HepG2 (cell line): ENCODE results near the gene STX5. TPM values are rescaled to one million over a fixed set of nuclear protein-coding genes. Genes with fewer than 3 reads are reported as not detected.
A peak's percentile ranks its signal among the peaks of the same experiment; 100 is the strongest.

Experiments used
- FOSL2 ChIP-seq: sonication (generic); formaldehyde crosslinking; IDR thresholded peaks from 2 replicates; pipeline ENCODE4 v1.4.0; 2020; ENCODE audit warnings: missing genetic modification reagents
- HCFC1 ChIP-seq: fragments of 150-350 bp; IDR thresholded peaks from 2 replicates; pipeline ENCODE4 v1.6.1; 2014; ENCODE audit warnings: low read depth, low read length
- KLF15 ChIP-seq: sonication (generic); formaldehyde crosslinking; IDR thresholded peaks from 2 replicates; pipeline ENCODE4 v1.8.1; 2023; ENCODE audit warnings: borderline replicate concordance, mild to moderate bottlenecking, inconsistent platforms, missing genetic modification reagents, mixed read lengths
- PHF5A ChIP-seq: IDR thresholded peaks from one replicate; pipeline ENCODE4 v1.6.1; 2018; ENCODE audit warnings: low read depth, missing genetic modification reagents; ENCODE audit not compliant: unreplicated experiment
- RBAK ChIP-seq: sonication (generic); formaldehyde crosslinking; IDR thresholded peaks from 2 replicates; pipeline ENCODE4 v1.5.1; 2020; ENCODE audit warnings: mild to moderate bottlenecking, missing genetic modification reagents
- SAP130 ChIP-seq: IDR thresholded peaks from 2 replicates; pipeline ENCODE4 v1.6.1; 2016; ENCODE audit warnings: low read depth
- SP5 ChIP-seq: IDR thresholded peaks from 2 replicates; pipeline ENCODE4 v1.6.1; 2016; ENCODE audit warnings: low read depth, borderline replicate concordance
- THYN1 ChIP-seq: sonication (generic); formaldehyde crosslinking; IDR thresholded peaks from 2 replicates; pipeline ENCODE4 v1.8.1; 2023; ENCODE audit warnings: low read depth, mild to moderate bottlenecking, moderate library complexity, missing genetic modification reagents, borderline replicate concordance
- ZNF3 ChIP-seq: IDR thresholded peaks from 2 replicates; pipeline ENCODE4 v1.7.0; 2017; ENCODE audit warnings: inconsistent platforms
- ZNF317 ChIP-seq: sonication (generic); formaldehyde crosslinking; IDR thresholded peaks from 2 replicates; pipeline ENCODE4 v1.5.0; 2020; ENCODE audit warnings: mild to moderate bottlenecking, missing genetic modification reagents
- ZNF326 ChIP-seq: sonication (generic); formaldehyde crosslinking; IDR thresholded peaks from 2 replicates; pipeline ENCODE4 v1.4.0; 2020; ENCODE audit warnings: missing genetic modification reagents, borderline replicate concordance
- ZNF510 ChIP-seq: sonication (generic); formaldehyde crosslinking; IDR thresholded peaks from 2 replicates; pipeline ENCODE4 v1.4.0; 2020; ENCODE audit warnings: low read depth, mild to moderate bottlenecking, missing genetic modification reagents
- ZNF567 ChIP-seq: sonication (generic); formaldehyde crosslinking; IDR thresholded peaks from 2 replicates; pipeline ENCODE4 v1.8.1; 2023; ENCODE audit warnings: mild to moderate bottlenecking, missing genetic modification reagents, borderline replicate concordance
- ZNF605 ChIP-seq: sonication (generic); formaldehyde crosslinking; IDR thresholded peaks from 2 replicates; pipeline ENCODE4 v1.8.0; 2022; ENCODE audit warnings: mild to moderate bottlenecking, missing genetic modification reagents
- ZSCAN20 ChIP-seq: sonication (generic); formaldehyde crosslinking; IDR thresholded peaks from 2 replicates; pipeline ENCODE4 v1.4.0; 2020; ENCODE audit warnings: missing genetic modification reagents, mild to moderate bottlenecking, borderline replicate concordance
- polyA plus RNA-seq, 8 experiments: library from polyadenylated mRNA; depleted of rRNA in 3 of 8; stranded (reverse) in 7 of 8; unstranded in 1 of 8; fragments of >200 nt; fragmentation: Illumina TruSeq in 4 of 8; extraction: Trizol in 4 of 8; gene quantifications; 2 replicates each; pipeline versions ENCODE4 v1.2.1 to v1.2.3, GENCODE V29; 2011 to 2016; ENCODE audit warnings: low read depth in 4 of 8, missing spikeins in 1 of 8, mixed read lengths in 1 of 8; ENCODE audit not compliant: insufficient read depth in 1 of 8
- total RNA-seq, 5 experiments: library from RNA; depleted of rRNA; stranded (reverse); fragments of >200 nt; fragmentation: Illumina TruSeq; extraction: Trizol; gene quantifications; 2 replicates each; pipeline ENCODE4 v1.2.3, GENCODE V29; 2016; ENCODE audit warnings: low read depth in 1 of 5
- TF ChIP-seq, protein P1 (sequence below): sonication (generic); formaldehyde crosslinking; IDR thresholded peaks from one replicate; pipeline ENCODE4 v1.5.1; 2020; ENCODE audit warnings: mild to moderate bottlenecking, missing genetic modification reagents; ENCODE audit errors: not compliant biosample characterization
- TF ChIP-seq, protein P2 (sequence below): sonication (generic); formaldehyde crosslinking; IDR thresholded peaks from 2 replicates; pipeline ENCODE4 v1.8.0; 2022; ENCODE audit warnings: low read depth, missing genetic modification reagents
- TF ChIP-seq, protein P3 (sequence below): IDR thresholded peaks from 2 replicates; pipeline ENCODE4 v1.4.0; 2020; ENCODE audit warnings: mild to moderate bottlenecking, missing genetic modification reagents

STX5 gene
- total and polyA plus RNA-seq, 2 of the 13 experiments (the other 11 are each of a cell fraction or from before 2014, with no cell fraction given), result 26.9 to 30.0 TPM

DNA sequence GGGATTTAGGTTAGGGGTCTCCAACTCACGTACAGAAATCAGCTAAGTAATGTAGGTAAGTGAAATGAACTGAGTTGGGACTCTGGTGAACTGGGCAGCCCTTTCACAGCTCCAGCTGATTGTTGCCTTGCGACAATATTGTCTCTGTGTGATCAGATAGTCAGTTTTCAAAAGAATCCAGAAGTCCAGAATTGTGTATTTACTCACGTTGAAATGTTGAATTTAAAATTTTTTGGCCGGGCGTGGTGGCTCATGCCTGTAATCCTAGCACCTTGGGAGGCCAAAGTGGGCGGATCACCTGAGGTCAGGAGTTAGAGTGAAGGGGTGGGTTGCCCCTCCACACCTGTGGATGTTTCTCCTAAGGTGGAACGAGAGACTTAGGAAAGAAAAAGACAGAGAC lies 26.4 kb upstream of the STX5 start (continued):
- TF ChIP-seq, protein P1, sequence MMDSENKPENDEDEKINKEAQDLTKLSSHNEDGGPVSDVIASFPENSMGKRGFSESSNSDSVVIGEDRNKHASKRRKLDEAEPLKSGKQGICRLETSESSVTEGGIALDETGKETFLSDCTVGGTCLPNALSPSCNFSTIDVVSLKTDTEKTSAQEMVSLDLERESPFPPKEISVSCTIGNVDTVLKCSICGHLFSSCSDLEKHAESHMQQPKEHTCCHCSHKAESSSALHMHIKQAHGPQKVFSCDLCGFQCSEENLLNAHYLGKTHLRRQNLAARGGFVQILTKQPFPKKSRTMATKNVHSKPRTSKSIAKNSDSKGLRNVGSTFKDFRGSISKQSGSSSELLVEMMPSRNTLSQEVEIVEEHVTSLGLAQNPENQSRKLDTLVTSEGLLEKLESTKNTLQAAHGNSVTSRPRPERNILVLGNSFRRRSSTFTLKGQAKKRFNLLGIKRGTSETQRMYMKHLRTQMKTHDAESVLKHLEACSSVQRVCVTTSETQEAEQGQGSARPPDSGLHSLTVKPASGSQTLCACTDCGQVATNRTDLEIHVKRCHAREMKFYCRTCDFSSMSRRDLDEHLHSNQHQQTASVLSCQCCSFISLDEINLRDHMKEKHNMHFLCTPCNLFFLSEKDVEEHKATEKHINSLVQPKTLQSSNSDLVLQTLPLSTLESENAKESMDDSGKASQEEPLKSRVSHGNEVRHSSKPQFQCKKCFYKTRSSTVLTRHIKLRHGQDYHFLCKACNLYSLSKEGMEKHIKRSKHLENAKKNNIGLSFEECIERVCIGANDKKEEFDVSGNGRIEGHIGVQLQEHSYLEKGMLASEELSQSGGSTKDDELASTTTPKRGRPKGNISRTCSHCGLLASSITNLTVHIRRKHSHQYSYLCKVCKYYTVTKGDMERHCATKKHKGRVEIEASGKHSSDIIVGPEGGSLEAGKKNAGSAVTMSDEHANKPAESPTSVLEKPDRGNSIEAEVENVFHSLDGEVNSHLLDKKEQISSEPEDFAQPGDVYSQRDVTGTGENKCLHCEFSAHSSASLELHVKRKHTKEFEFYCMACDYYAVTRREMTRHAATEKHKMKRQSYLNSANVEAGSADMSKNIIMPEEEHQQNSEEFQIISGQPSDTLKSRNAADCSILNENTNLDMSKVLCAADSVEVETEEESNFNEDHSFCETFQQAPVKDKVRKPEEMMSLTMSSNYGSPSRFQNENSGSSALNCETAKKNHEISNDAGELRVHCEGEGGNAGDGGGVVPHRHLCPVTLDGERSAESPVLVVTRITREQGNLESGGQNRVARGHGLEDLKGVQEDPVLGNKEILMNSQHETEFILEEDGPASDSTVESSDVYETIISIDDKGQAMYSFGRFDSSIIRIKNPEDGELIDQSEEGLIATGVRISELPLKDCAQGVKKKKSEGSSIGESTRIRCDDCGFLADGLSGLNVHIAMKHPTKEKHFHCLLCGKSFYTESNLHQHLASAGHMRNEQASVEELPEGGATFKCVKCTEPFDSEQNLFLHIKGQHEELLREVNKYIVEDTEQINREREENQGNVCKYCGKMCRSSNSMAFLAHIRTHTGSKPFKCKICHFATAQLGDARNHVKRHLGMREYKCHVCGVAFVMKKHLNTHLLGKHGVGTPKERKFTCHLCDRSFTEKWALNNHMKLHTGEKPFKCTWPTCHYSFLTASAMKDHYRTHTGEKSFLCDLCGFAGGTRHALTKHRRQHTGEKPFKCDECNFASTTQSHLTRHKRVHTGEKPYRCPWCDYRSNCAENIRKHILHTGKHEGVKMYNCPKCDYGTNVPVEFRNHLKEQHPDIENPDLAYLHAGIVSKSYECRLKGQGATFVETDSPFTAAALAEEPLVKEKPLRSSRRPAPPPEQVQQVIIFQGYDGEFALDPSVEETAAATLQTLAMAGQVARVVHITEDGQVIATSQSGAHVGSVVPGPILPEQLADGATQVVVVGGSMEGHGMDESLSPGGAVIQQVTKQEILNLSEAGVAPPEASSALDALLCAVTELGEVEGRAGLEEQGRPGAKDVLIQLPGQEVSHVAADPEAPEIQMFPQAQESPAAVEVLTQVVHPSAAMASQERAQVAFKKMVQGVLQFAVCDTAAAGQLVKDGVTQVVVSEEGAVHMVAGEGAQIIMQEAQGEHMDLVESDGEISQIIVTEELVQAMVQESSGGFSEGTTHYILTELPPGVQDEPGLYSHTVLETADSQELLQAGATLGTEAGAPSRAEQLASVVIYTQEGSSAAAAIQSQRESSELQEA (CRISPR knock-in tag), result no peak
- TF ChIP-seq ZNF605 (CRISPR knock-in tag) (no peak), ZNF326 (CRISPR knock-in tag) (no peak), THYN1 (CRISPR knock-in tag) (no peak), ZNF3 (CRISPR knock-in tag) (peak; percentile 90), SAP130 (peak; percentile 36; the same call in 1 of the 2 replicates), ZNF567 (CRISPR knock-in tag) (no peak), PHF5A (no peak), HCFC1 (no peak), KLF15 (CRISPR knock-in tag) (no peak), RBAK (CRISPR knock-in tag) (no peak), ZNF510 (CRISPR knock-in tag) (no peak), ZNF317 (CRISPR knock-in tag) (no peak), FOSL2 (no peak), SP5 (CRISPR knock-in tag) (peak; percentile 39; the same call in 1 of the 2 replicates), ZSCAN20 (no peak)
- TF ChIP-seq, protein P2, sequence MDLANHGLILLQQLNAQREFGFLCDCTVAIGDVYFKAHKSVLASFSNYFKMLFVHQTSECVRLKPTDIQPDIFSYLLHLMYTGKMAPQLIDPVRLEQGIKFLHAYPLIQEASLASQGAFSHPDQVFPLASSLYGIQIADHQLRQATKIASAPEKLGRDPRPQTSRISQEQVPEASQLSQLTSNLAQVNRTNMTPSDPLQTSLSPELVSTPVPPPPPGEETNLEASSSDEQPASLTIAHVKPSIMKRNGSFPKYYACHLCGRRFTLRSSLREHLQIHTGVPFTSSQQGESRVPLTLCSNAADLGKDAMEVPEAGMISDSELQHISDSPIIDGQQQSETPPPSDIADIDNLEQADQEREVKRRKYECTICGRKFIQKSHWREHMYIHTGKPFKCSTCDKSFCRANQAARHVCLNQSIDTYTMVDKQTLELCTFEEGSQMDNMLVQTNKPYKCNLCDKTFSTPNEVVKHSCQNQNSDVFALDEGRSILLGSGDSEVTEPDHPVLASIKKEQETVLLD (CRISPR knock-in tag), result no peak
- TF ChIP-seq, protein P3, sequence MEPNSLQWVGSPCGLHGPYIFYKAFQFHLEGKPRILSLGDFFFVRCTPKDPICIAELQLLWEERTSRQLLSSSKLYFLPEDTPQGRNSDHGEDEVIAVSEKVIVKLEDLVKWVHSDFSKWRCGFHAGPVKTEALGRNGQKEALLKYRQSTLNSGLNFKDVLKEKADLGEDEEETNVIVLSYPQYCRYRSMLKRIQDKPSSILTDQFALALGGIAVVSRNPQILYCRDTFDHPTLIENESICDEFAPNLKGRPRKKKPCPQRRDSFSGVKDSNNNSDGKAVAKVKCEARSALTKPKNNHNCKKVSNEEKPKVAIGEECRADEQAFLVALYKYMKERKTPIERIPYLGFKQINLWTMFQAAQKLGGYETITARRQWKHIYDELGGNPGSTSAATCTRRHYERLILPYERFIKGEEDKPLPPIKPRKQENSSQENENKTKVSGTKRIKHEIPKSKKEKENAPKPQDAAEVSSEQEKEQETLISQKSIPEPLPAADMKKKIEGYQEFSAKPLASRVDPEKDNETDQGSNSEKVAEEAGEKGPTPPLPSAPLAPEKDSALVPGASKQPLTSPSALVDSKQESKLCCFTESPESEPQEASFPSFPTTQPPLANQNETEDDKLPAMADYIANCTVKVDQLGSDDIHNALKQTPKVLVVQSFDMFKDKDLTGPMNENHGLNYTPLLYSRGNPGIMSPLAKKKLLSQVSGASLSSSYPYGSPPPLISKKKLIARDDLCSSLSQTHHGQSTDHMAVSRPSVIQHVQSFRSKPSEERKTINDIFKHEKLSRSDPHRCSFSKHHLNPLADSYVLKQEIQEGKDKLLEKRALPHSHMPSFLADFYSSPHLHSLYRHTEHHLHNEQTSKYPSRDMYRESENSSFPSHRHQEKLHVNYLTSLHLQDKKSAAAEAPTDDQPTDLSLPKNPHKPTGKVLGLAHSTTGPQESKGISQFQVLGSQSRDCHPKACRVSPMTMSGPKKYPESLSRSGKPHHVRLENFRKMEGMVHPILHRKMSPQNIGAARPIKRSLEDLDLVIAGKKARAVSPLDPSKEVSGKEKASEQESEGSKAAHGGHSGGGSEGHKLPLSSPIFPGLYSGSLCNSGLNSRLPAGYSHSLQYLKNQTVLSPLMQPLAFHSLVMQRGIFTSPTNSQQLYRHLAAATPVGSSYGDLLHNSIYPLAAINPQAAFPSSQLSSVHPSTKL (CRISPR knock-in tag), result peak; percentile 16; the same call in 1 of the 2 replicates
